Endodermal cell (in vitro differentiated cells): ENCODE measurements around the gene FN1. TPM values are rescaled to one million over a fixed set of nuclear protein-coding genes. Genes with fewer than 3 reads are reported as not detected.

Experiments used
- DNase-seq: peaks from one replicate; pipeline ENCODE4 v3.0.0-alpha.2; 2017
- H3K27ac ChIP-seq: 2 replicates; pipeline ENCODE4 v1.5.1; 2013; ENCODE audit warnings: mild to moderate bottlenecking, low read depth, low read length, moderate library complexity
- H3K27me3 ChIP-seq: 2 replicates; pipeline ENCODE4 v1.6.1; 2013; ENCODE audit warnings: mild to moderate bottlenecking, low read length, moderate library complexity; ENCODE audit not compliant: insufficient read depth, control insufficient read depth, poor library complexity, severe bottlenecking
- H3K36me3 ChIP-seq: 2 replicates; pipeline ENCODE4 v1.7.0; 2013; ENCODE audit warnings: mild to moderate bottlenecking, low read length, moderate library complexity; ENCODE audit not compliant: control insufficient read depth, insufficient read depth
- H3K4me1 ChIP-seq: one replicate; pipeline ENCODE4 v1.7.0; 2013; ENCODE audit warnings: low read length; ENCODE audit not compliant: control insufficient read depth, insufficient read depth
- H3K4me3 ChIP-seq: 2 replicates; pipeline ENCODE4 v1.5.1; 2013; ENCODE audit warnings: mild to moderate bottlenecking, low read length, moderate library complexity
- H3K9ac ChIP-seq: 2 replicates; pipeline ENCODE4 v1.6.1; 2013; ENCODE audit warnings: mild to moderate bottlenecking, low read length, moderate library complexity; ENCODE audit not compliant: poor library complexity, severe bottlenecking; ENCODE audit errors: extremely low read depth
- H3K9me3 ChIP-seq: 2 replicates; pipeline ENCODE4 v1.6.1; 2013; ENCODE audit warnings: mild to moderate bottlenecking, low read length, moderate library complexity; ENCODE audit not compliant: control insufficient read depth
- H3K27ac Mint-ChIP-seq: 2 replicates; pipeline ENCODE4 v1.8.0; 2020; ENCODE audit warnings: mixed read lengths
- H3K27me3 Mint-ChIP-seq: 2 replicates; pipeline ENCODE4 v1.8.0; 2021; ENCODE audit warnings: mild to moderate bottlenecking, mixed read lengths; ENCODE audit not compliant: insufficient read depth
- H3K36me3 Mint-ChIP-seq: 2 replicates; pipeline ENCODE4 v1.8.0; 2020; ENCODE audit warnings: low read depth, mixed read lengths
- H3K4me1 Mint-ChIP-seq: 2 replicates; pipeline ENCODE4 v1.8.0; 2020; ENCODE audit warnings: mixed read lengths
- H3K4me3 Mint-ChIP-seq: 2 replicates; pipeline ENCODE4 v1.8.0; 2020; ENCODE audit warnings: mild to moderate bottlenecking, moderate library complexity, mixed read lengths
- H3K9me3 Mint-ChIP-seq: 2 replicates; pipeline ENCODE4 v1.8.0; 2020; ENCODE audit warnings: mild to moderate bottlenecking, mixed read lengths
- CTCF ChIP-seq: fragments of 200-600 bp; sonication (generic); conservative IDR thresholded peaks from 2 replicates; pipeline ENCODE4 v1.5.0; 2021; ENCODE audit warnings: antibody characterized with exemption, mild to moderate bottlenecking
- WGBS, 2 experiments: methylation state at CpG; one replicate each; pipeline versions ENCODE4 v1.1.5 to v1.1.7; 2013; ENCODE audit warnings: missing lambda C conversion rate in 2 of 2, mixed read lengths in 1 of 2; ENCODE audit not compliant: insufficient coverage in 1 of 2, insufficient read length in 1 of 2; 5-methylcytosine and 5-hydroxymethylcytosine counted together
- total RNA-seq, 2 donors: library from RNA; stranded (reverse); fragmentation: NEBNext Ultra II Directional in 1 of 2; extraction: Animal tissue kit (Norgen Biotek cat#: 25700) in 1 of 2; gene quantifications; 2 replicates in 1 of 2; 3 replicates in 1 of 2; pipeline ENCODE4 v1.2.1, GENCODE V29; 2021

The FN1 gene
- total RNA-seq, 2 donors from 2014 or later: 2,721 to 2,960 TPM

GRCh38 chr2:215431778-215432758, 3.8 kb downstream of the FN1 start:
- no peak overlapping the region for H3K27ac ChIP-seq
- H3K9ac ChIP-seq: no peak overlapping the region
- Mint-ChIP-seq H3K4me1 (peaks cover 41% of the 10 kb centered on the region), H3K4me3 (peak overlapping the region; percentile 97), H3K9me3 (no peaks in the 10 kb centered on the region), H3K36me3 (peaks cover 83% of the 10 kb centered on the region), H3K27ac (no peak overlapping the region), H3K27me3 (no peaks in the 10 kb centered on the region)
- no peaks in the 10 kb centered on the region for H3K4me1 ChIP-seq
- peaks cover 65% of the 10 kb centered on the region for H3K36me3 ChIP-seq
- H3K9me3 ChIP-seq: no peaks in the 10 kb centered on the region
- TF ChIP-seq CTCF: no peak
- no peak for DNase-seq
- peak overlapping the region; percentile 89 for H3K4me3 ChIP-seq
- WGBS, 2 experiments: 89 to 95% methylated on average over 4 to 6 of the region's 7 CpGs
- no peaks in the 10 kb centered on the region for H3K27me3 ChIP-seq

DNA sequence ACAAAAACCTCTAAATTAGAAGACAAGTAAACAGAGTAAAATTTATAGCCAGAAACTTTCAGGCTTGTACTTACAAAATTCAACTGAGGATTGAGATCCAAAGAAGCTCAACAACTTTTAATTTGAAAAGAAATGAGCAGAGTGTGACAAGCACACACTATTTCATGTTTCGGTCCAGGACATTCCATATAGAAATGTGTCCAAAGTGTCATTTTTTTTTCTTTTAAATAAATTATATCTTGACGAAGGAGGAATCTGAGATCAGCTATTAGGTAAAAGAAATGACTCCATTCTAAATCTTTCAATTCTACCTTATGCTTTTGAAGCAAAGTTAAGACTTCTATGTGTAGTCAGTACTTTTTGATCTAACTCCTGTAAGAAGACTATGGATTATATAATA, 4.6 kb downstream of the FN1 start:
- H3K9me3 ChIP-seq: no peaks in the 10 kb centered on the region
- TF ChIP-seq CTCF: no peak
- Mint-ChIP-seq H3K27me3 (no peaks in the 10 kb centered on the region), H3K4me3 (peak overlapping the region; percentile 46), H3K4me1 (peaks cover 34% of the 10 kb centered on the region), H3K36me3 (peaks cover 89% of the 10 kb centered on the region), H3K27ac (no peak overlapping the region), H3K9me3 (no peaks in the 10 kb centered on the region)
- DNase-seq: no peak
- no peaks in the 10 kb centered on the region for H3K4me1 ChIP-seq
- 100% methylated on average over 1 to 2 of the region's 2 CpGs for WGBS, 2 experiments
- H3K36me3 ChIP-seq: peaks cover 70% of the 10 kb centered on the region
- no peak overlapping the region for H3K4me3 ChIP-seq
- H3K27ac ChIP-seq: no peak overlapping the region
- H3K9ac ChIP-seq: no peak overlapping the region
- H3K27me3 ChIP-seq: no peaks in the 10 kb centered on the region

DNA sequence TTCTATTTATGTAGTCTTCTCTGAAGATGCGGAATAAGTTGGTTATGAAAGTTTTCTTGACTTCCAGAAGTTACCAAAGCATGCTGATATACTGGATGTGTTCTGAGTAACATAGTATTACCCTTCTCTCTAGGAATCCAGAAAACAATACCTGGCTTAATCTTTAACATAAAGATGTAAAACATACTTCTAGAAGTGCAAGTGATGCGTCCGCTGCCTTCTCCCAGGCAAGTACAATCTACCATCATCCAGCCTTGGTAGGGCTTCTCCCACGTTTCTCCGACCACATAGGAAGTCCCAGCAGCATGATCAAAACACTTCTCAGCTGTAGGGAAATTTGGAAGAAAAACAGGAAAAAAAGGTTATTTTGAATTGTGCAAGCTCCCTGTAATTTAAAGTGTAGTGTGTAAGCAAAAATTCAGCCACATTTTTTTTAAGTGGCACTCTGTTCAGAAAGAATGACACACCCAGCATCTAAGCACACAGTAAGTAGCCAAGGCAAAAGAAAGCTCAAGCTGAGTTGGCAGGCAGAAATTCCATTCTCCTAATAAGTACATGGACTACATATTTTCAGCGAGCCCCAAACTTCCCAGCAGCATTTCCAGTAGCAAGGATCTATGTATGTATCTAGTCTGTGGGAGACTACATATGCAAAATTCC, 5.2 kb downstream of the FN1 start:
- peak overlapping the region; percentile 61 for H3K27ac Mint-ChIP-seq
- H3K27ac ChIP-seq: no peak overlapping the region
- no peaks in the 10 kb centered on the region for H3K4me1 ChIP-seq
- 89 to 96% methylated on average over 3 to 6 of the region's 6 CpGs for WGBS, 2 experiments
- peaks cover 94% of the 10 kb centered on the region for H3K36me3 Mint-ChIP-seq
- no peak overlapping the region for H3K9ac ChIP-seq
- no peak overlapping the region for H3K4me3 ChIP-seq
- TF ChIP-seq CTCF: no peak
- no peak for DNase-seq
- peaks cover 34% of the 10 kb centered on the region for H3K4me1 Mint-ChIP-seq
- H3K4me3 Mint-ChIP-seq: peak overlapping the region; percentile 18
- peaks cover 73% of the 10 kb centered on the region for H3K36me3 ChIP-seq
- no peaks in the 10 kb centered on the region for H3K9me3 Mint-ChIP-seq
- no peaks in the 10 kb centered on the region for H3K27me3 ChIP-seq
- H3K27me3 Mint-ChIP-seq: no peaks in the 10 kb centered on the region
- no peaks in the 10 kb centered on the region for H3K9me3 ChIP-seq
